HK-2 (cell line): ENCODE measurements around the gene NT5DC1.
"Not testable (repeated sequence)": the region's sequence is repeated elsewhere in the genome, so short reads cannot be mapped to it uniquely, and the experiment has no call there.

Experiments used
- DNase-seq: peaks from one replicate; pipeline ENCODE4 v3.0.0-alpha.2; 2018; ENCODE audit not compliant: unreplicated experiment

Gene NT5DC1

GRCh38 chr6:116279232-116280160 is 178.8 kb downstream of the NT5DC1 start, which contains the start of gene TSPYL1:
TSS of gene TSPYL1 (minus strand) at chr6:116279930. CDS start at chr6:116279830, 100 bp downstream.
- DNase-seq, result peak; percentile 96

- peak; percentile 13 for DNase-seq
These were observed 179.7 kb downstream of the NT5DC1 start for GRCh38 chr6:116280161-116280932.

- no peak for DNase-seq
These were observed 180.3 kb downstream of the NT5DC1 start for GRCh38 chr6:116280933-116281316.

- DNase-seq, result no peak
These were observed 182.0 kb downstream of the NT5DC1 start for GRCh38 chr6:116282698-116283097.

GRCh38 chr6:116283191-116283590 is 182.5 kb downstream of the NT5DC1 start:
- no peak for DNase-seq

- not testable (repeated sequence) for DNase-seq
These were observed 184.3 kb downstream of the NT5DC1 start for GRCh38 chr6:116284984-116285383.

GRCh38 chr6:116286773-116287358 is 186.2 kb downstream of the NT5DC1 start:
- DNase-seq, result no peak

GRCh38 chr6:116287689-116288282 is 187.1 kb downstream of the NT5DC1 start:
- no peak for DNase-seq

GRCh38 chr6:116289876-116290275 is 189.2 kb downstream of the NT5DC1 start:
- no peak for DNase-seq

GRCh38 chr6:116290799-116291198 is 190.1 kb downstream of the NT5DC1 start:
- no peak for DNase-seq

- no peak for DNase-seq
These were observed 191.2 kb downstream of the NT5DC1 start for GRCh38 chr6:116291701-116292396.

- no peak for DNase-seq
These were observed 191.9 kb downstream of the NT5DC1 start for GRCh38 chr6:116292553-116292952.

GRCh38 chr6:116298273-116298672 is 197.6 kb downstream of the NT5DC1 start:
- DNase-seq, result no peak

- no peak for DNase-seq
These were observed 198.3 kb downstream of the NT5DC1 start for GRCh38 chr6:116298973-116299372.
